Mammary epithelial cell (primary cell): ENCODE results near the gene GID8.
A peak's percentile ranks its signal among the peaks of the same experiment; 100 is the strongest.

Experiments
- EZH2 ChIP-seq: IDR thresholded peaks from 2 replicates; pipeline ENCODE4 v1.6.1; 2012; ENCODE audit warnings: low read length, inconsistent platforms, borderline replicate concordance
- TF ChIP-seq, protein P1 (sequence below), 2 donors: IDR thresholded peaks in 1 of 2; conservative IDR thresholded peaks in 1 of 2; 2 replicates each; pipeline ENCODE4 v1.5.1; 2011 to 2012; ENCODE audit warnings: inconsistent platforms in 2 of 2, low read length in 2 of 2, mild to moderate bottlenecking in 2 of 2, control low read depth in 1 of 2, low read depth in 1 of 2; ENCODE audit not compliant: insufficient read depth in 1 of 2; ENCODE audit errors: extremely low read depth in 1 of 2

DNA sequence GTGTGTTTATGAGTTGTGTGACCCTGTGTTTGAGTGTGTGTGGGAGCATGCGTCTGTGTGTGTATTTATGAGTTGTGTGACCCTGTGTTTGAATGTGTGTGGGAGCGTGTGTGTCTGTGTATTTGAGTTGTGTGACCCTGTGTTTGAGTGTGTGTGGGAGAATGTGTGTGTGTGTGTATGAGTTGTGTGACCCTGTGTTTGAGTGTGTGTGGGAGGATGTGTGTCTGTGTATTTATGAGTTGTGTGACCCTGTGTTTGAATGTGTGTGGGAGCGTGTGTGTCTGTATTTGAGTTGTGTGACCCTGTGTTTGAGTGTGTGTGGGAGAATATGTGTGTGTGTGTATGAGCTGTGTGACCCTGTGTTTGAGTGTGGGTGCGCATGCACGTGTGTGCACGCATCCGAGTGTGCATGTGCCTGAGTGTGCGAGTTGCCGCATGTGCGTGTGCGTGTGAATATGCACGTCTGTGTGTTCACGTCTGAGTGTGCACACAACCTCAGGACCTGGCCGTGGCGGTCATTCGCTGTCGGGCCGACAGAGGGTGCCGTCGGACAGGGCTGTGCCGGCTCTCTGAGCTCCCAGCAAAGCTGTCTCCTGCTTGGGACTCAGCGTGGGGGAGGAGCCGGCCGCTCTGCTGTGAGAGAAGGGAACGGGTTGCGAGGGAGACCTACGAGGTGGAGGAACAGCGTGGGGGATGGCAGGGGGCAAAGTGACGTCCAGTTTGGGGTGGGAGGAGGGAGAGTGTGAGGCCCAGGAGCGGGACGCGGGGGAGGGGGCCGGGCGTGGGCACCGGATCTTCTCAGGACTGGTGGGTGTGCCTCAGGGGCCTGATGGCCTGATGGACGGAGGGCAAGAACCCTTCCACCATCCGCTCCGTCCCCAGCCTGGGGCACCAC is 34.2 kb downstream of the GID8 start:
- TF ChIP-seq EZH2, result no peak
- TF ChIP-seq, protein P1, sequence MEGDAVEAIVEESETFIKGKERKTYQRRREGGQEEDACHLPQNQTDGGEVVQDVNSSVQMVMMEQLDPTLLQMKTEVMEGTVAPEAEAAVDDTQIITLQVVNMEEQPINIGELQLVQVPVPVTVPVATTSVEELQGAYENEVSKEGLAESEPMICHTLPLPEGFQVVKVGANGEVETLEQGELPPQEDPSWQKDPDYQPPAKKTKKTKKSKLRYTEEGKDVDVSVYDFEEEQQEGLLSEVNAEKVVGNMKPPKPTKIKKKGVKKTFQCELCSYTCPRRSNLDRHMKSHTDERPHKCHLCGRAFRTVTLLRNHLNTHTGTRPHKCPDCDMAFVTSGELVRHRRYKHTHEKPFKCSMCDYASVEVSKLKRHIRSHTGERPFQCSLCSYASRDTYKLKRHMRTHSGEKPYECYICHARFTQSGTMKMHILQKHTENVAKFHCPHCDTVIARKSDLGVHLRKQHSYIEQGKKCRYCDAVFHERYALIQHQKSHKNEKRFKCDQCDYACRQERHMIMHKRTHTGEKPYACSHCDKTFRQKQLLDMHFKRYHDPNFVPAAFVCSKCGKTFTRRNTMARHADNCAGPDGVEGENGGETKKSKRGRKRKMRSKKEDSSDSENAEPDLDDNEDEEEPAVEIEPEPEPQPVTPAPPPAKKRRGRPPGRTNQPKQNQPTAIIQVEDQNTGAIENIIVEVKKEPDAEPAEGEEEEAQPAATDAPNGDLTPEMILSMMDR (conservative IDR thresholded peaks at IDR 0.05 in 1 of 2, IDR thresholded peaks at IDR 0.05 in 1 of 2; ENCODE audit: extremely low read depth in 1 of 2, insufficient read depth in 1 of 2, low read depth in 1 of 2, low read length in 2 of 2), result peak; percentile 87 to 94
